ENCODE data around the gene STRADA.

STRADA gene

DNA sequence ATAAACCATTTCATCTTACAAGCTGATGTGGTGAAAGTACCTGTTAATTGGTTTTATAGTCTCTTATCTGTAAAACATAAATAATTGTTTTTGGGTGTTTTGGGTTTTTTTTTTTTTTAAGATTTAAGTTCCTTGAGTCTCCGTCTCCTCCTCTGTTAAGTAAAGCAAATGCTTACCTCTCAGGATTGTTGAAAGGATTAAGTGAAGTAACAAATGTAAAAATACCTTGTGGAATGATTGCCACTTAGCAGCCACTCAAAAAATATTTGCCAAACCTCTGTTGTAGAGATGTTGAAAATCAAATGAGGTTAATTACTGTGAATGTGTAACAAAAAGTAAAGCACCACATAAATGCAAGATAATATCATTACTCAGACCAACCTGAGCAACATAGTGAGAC, 60.9 kb downstream of the STRADA start:
- no peak for TF ChIP-seq CTCF (IDR thresholded peaks at IDR 0.05; ENCODE audit: control insufficient read depth, insufficient read depth, low read depth, low read length, missing control alignments)
- DNase-seq (ENCODE audit: low read depth) = no peak
- H3K4me3 ChIP-seq (ENCODE audit: control insufficient read depth, low read depth, low read length) = no peak overlapping the region

DNA sequence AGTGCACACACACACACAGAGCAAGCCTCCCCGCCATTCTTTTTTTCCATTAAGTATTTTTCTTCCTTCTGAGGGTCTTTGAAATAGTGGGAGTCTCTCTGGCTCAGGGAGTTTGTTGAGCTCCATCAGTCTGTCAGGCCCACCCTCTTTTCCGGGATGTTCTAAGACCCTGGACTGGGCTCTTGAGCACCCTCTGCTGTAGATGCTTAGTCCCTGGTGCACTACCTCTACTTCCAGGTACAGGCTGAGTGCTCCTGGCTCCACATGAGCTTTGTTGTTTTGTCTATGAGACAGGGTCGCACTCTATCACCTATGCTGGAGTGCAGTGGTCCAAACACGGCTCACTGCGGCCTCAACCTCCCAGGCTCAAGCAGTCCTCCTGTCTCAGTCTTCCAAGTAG, 62.4 kb downstream of the STRADA start:
- no peak for TF ChIP-seq CTCF (IDR thresholded peaks at IDR 0.05; ENCODE audit: control insufficient read depth, insufficient read depth, low read depth, low read length, missing control alignments)
- no peak for DNase-seq (ENCODE audit: low read depth)
- H3K4me3 ChIP-seq (ENCODE audit: control insufficient read depth, low read depth, low read length) = no peak overlapping the region

DNA sequence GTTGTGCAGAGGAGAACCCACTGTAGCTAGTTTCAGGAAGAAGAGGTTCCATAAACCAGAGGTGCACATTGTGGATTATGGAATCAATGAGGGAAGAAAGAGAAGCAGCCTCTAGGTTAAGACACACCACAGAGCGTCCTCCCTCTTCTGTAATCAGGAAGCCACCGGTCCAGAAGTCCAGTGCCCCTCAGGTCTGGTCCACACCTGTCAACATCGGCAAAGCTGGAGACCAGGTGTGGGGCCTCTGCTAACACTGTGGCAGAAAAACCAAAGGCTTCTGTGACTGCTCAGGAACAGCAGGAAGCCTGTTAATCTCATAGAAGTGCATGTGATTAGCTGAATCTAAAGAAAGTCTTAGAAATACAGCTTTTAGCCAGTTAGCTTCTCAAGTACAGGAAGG, 65.0 kb downstream of the STRADA start:
- no peak for TF ChIP-seq CTCF (IDR thresholded peaks at IDR 0.05; ENCODE audit: control insufficient read depth, insufficient read depth, low read depth, low read length, missing control alignments)
- no peak for DNase-seq (ENCODE audit: low read depth)
- H3K4me3 ChIP-seq (ENCODE audit: control insufficient read depth, low read depth, low read length) = no peak overlapping the region

DNA sequence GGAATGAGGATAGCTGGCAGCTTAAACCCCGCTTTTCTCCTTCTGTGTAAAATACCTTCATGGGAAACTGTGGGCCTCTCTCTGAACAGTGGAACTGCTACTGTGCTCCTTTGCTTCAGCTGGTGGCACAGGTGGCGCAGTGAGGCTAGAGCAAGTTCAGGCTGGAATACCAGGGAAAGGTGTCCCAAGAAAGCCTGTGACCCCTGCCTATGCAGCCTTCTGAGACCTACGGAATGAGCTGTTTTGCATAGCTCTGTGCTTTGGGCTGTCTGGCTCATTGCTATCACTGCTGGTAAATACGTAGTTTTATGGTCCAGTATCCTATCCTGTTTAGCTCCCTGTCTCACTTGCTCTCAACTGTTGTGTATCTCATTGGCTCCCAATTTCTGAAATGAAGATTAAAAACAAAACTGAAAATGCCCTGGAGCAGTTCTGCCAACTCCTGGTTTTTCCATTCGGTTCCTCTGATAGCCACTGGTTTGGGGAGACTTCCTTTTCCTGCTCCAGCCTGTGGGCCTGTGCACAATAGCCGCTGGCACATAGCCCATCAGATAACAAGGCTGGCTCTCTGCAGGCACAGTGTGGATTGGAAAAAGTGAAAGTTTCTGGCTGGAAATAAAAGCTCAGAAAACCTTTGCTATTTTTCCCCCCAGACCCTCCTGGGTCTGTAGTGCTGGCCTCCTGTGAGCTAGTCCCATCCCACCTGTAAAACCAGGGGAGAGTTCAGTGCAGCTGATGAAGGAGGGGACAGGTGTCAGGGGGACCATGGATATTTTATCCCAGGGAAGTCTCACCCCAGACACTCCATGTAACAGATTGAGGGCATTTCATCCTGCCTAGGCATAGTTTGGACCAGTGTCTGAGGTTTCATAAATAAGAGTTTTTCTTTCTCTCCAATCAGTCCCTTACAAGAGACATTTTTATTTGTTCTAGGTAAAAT, 65.7 kb downstream of the STRADA start:
- no peak for TF ChIP-seq CTCF (IDR thresholded peaks at IDR 0.05; ENCODE audit: control insufficient read depth, insufficient read depth, low read depth, low read length, missing control alignments)
- no peak overlapping the region for H3K4me3 ChIP-seq (ENCODE audit: control insufficient read depth, low read depth, low read length)
- peak; percentile 66 for DNase-seq (ENCODE audit: low read depth)

- H3K4me3 ChIP-seq (ENCODE audit: control insufficient read depth, low read depth, low read length) = no peak overlapping the region
- no peak for DNase-seq (ENCODE audit: low read depth)
- no peak for TF ChIP-seq CTCF (IDR thresholded peaks at IDR 0.05; ENCODE audit: control insufficient read depth, insufficient read depth, low read depth, low read length, missing control alignments)
Measured at GRCh38 chr17:63675231-63675606, 66.4 kb downstream of the STRADA start.

GRCh38 chr17:63672856-63673255, 68.7 kb downstream of the STRADA start:
- TF ChIP-seq CTCF (IDR thresholded peaks at IDR 0.05; ENCODE audit: control insufficient read depth, insufficient read depth, low read depth, low read length, missing control alignments) = no peak
- H3K4me3 ChIP-seq (ENCODE audit: control insufficient read depth, low read depth, low read length) = no peak overlapping the region
- no peak for DNase-seq (ENCODE audit: low read depth)
